Measurements from ENCODE around the gene RNU5B-1. TPM values are rescaled to one million over a fixed set of nuclear protein-coding genes. Genes with fewer than 3 reads are reported as not detected.

RNU5B-1 gene
- total and polyA plus RNA-seq, 2 of the 8 experiments (the other 6 are each of a cell fraction or from before 2014, with no cell fraction given) = not detected

- FAIRE-seq (no peak), DNase-seq (ENCODE audit: low read depth in 1 of 2, low spot score in 2 of 2) (peak in 1 of 2 experiments; percentile 93)
- Histone ChIP-seq H3K18ac (ENCODE audit: extremely low read depth, low read length) (peak within 1 kb of the TSS; percentile 78), H2BK12ac (ENCODE audit: low read depth, low read length) (no peak within 1 kb of the TSS; the same call in 1 of the 2 replicates), H3K14ac (ENCODE audit: insufficient read length) (no peak within 1 kb of the TSS), H3K4ac (replicated peaks; ENCODE audit: insufficient read length, low read depth, low read length) (no peak within 1 kb of the TSS), H3K79me1 (ENCODE audit: low read depth, low read length) (no peaks in the 10 kb centered on the region), H2BK5ac (ENCODE audit: low read depth, low read length) (no peak within 1 kb of the TSS; the same call in 1 of the 2 replicates), H3K27me3 (replicated peaks in 1 of 4; ENCODE audit: control insufficient read depth in 3 of 4, extremely low read depth in 1 of 4, insufficient read depth in 3 of 4, low read length in 3 of 4) (peaks cover 0 to 10% (median 10%) of the 10 kb centered on the region in 4 experiments; a peak in 6 of 7 replicates), H4K5ac (ENCODE audit: insufficient read length, low read depth, low read length) (peak within 1 kb of the TSS; percentile 32), H4K8ac (ENCODE audit: extremely low read depth, insufficient read depth, low read length) (peak within 1 kb of the TSS; percentile 96), H3K9me3 (ENCODE audit: insufficient read depth in 2 of 2, low read depth in 1 of 2, low read length in 1 of 2) (no peaks in the 10 kb centered on the region), H2BK20ac (ENCODE audit: low read length) (0 out of 2 replicates have a peak within 1 kb of the TSS, but pooled peaks have one; percentile 51), H3K4me1 (replicated peaks in 1 of 4; ENCODE audit: control insufficient read depth in 3 of 4, insufficient read depth in 4 of 4, low read length in 3 of 4) (peaks cover 0 to 10% (median 7%) of the 10 kb centered on the region in 4 experiments; a peak in 5 of 7 replicates), H2BK15ac (ENCODE audit: low read length) (peak within 1 kb of the TSS; percentile 95), H3K4me2 (ENCODE audit: insufficient read depth in 1 of 2, low read depth in 2 of 2, low read length in 2 of 2) (peak within 1 kb of the TSS; percentile 93 to 100), H3K79me2 (ENCODE audit: control insufficient read depth in 1 of 2, insufficient read depth in 2 of 2, low read length in 2 of 2) (no peaks in the 10 kb centered on the region), H2BK120ac (replicated peaks; ENCODE audit: low read depth, low read length) (peak within 1 kb of the TSS; percentile 18), H3K9ac (replicated peaks in 1 of 4; ENCODE audit: extremely low read depth in 1 of 4, low read depth in 3 of 4, low read length in 3 of 4) (peak within 1 kb of the TSS in 3 of 4 experiments; percentile 59 to 71 (median 67); a peak in 6 of 7 replicates), H3K56ac (replicated peaks; ENCODE audit: insufficient read length, low read depth, low read length) (no peak within 1 kb of the TSS), H3K36me3 (ENCODE audit: control insufficient read depth in 2 of 4, insufficient read depth in 4 of 4, low read length in 3 of 4) (no peaks in the 10 kb centered on the region), H3K27ac (ENCODE audit: low read depth, low read length) (0 out of 2 replicates have a peak within 1 kb of the TSS, but pooled peaks have one; percentile 31), H4K20me1 (replicated peaks in 1 of 2; ENCODE audit: control insufficient read depth in 1 of 2, insufficient read depth in 2 of 2, low read length in 2 of 2) (no peaks in the 10 kb centered on the region), H3K23me2 (ENCODE audit: low read depth, low read length) (peaks cover 8% of the 10 kb centered on the region), H2AK5ac (ENCODE audit: low read depth, low read length) (peak within 1 kb of the TSS; percentile 20; the same call in 1 of the 2 replicates), H3K23ac (ENCODE audit: insufficient read length) (no peak within 1 kb of the TSS), H3K4me3 (ENCODE audit: extremely low read depth in 1 of 4, insufficient read depth in 2 of 4, low read depth in 3 of 4, low read length in 4 of 4) (peak within 1 kb of the TSS; percentile 69 to 77 (median 75)), H2AFZ (ENCODE audit: low read length) (peak within 1 kb of the TSS; percentile 87), H4K91ac (replicated peaks; ENCODE audit: insufficient read length, low read length) (peak within 1 kb of the TSS; percentile 57)
- ChIA-PET CTCF (ENCODE audit: partially characterized antibody) (interaction anchor here (0.7 to 11.1 kb wide), 21 partner anchors 9 to 253 kb away, joined by 3 to 114 read pairs (median 4); partner anchors contain the start of gene CILP), POLR2A (ENCODE audit: partially characterized antibody) (interaction anchor here (0.8 to 10.1 kb wide), 9 partner anchors 9 to 129 kb away, joined by 3 to 123 read pairs (median 5); partner anchors contain the start of genes CILP, CLPX and RNU5B-1)
- WGBS, 2 experiments (ENCODE audit: extremely low coverage in 1 of 2, insufficient coverage in 1 of 2, insufficient read length in 1 of 2, insufficient replicate concordance in 2 of 2, low coverage in 1 of 2, low lambda C conversion rate in 2 of 2, missing lambda C conversion rate in 1 of 2) = 10% methylated on average over 12 of the region's 62 CpGs; no CpG with 5 or more reads in 1 of the 2 experiments
- peak; percentile 37; the same call in 1 of the 2 replicates for TF ChIP-seq EGR1 (IDR thresholded peaks at IDR 0.05; ENCODE audit: borderline replicate concordance, low read depth, low read length)
- TF ChIP-seq EP300 (IDR thresholded peaks at IDR 0.05; ENCODE audit: borderline replicate concordance in 1 of 2, low read depth in 2 of 2, low read length in 2 of 2) = peak in 1 of 2 experiments; percentile 34; a peak in 1 of 3 replicates
- peak; percentile 96 for TF ChIP-seq E2F6 (IDR thresholded peaks at IDR 0.05)
- no peak for TF ChIP-seq SP4 (IDR thresholded peaks at IDR 0.05; ENCODE audit: low read length)
- peak in 1 of 2 experiments; percentile 69; a peak in 1 of 3 replicates for TF ChIP-seq POLR2A (IDR thresholded peaks at IDR 0.05; ENCODE audit: control extremely low read depth in 1 of 2, low read depth in 2 of 2, low read length in 2 of 2)
- TF ChIP-seq RNF2 (IDR thresholded peaks at IDR 0.05; ENCODE audit: borderline replicate concordance, low read depth, low read length, missing control alignments, poor library complexity, severe bottlenecking) = peak; percentile 57
- TF ChIP-seq ASH2L (IDR thresholded peaks at IDR 0.05; ENCODE audit: low read length) = peak; percentile 49
- TF ChIP-seq FOSL1 (IDR thresholded peaks at IDR 0.05; ENCODE audit: insufficient read depth, low read depth, low read length) = no peak
Measured at GRCh38 chr15:65286704-65287519, 17.6 kb upstream of the RNU5B-1 start, which contains the start of gene PARP16. Gene PARP16 (minus strand): TSS chr15:65286883. CDS start chr15:65286426, 457 bp downstream.
